Activated T-cell treated with anti-CD3 and anti-CD28 coated beads, Interleukin-2, amount 50 U/mL, for 1 hour (primary cell): Measurements from ENCODE around the gene TTC14.

Source experiments
- DNase-seq: peaks from one replicate; pipeline ENCODE4 v3.0.0-alpha.2; 2020

TTC14 gene

DNA sequence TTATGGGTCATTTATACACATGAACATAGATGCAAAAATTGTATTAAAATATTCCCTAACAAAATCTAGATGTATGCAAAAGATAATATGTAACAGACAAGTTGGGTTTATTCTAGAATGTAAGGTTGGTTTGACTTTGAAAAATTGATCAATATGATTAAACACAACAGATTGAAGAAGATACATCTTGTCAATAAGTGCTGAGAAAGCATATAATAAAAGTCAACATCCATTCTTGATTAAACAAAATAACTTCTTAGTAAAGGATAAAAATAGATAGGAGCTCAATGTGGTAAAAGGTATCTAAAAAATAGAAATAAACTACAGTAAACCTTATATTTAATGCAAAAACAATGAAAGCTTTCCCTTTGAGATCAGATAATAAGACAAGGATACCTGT, 39.0 kb downstream of the TTC14 start:
- no peak for DNase-seq

DNA sequence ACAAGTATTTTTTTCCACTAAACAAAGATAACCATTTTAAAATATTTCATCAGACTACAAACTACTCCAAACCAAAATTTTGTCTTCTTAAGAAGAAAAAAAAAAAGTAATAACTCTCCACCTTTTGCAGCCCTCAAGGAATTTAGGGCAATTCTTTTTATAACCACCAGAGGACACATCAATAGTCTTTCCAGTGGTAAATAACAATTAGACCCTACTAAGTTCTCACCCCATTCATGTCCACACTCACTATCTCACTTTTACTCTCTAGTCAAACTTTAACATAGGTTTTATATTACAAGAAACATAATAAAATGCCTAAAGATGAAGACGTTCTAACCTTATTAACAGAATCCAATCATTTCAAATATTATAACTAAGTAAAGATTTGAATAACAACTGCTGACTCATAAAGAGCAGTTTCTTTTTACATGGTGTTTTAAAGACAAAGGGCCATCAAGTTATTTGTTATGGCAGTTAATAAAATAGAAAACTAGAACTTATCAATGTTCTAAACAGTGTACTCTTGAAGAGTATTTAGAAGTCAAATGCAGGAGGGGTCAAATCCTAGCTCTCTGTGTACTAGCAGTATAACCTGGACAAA, 44.3 kb downstream of the TTC14 start:
- DNase-seq = no peak

DNA sequence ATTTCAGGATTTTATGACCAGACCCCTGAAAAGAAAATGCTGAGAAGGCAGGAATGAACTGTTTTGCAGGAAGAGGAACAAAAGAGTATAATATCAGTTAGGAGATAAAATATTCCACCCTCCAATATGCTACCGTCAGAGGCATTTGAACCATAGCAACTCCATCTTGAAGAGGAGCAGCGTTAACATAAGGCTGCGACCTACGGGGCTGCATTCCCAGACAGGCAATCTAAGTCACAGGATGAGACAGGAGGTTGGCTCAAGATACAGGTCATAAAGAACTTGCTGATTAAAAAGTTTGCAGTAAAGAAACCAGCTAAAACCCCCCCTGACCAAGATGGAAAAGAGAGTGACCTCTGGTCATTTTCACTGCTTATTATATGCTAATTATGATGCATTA, 54.4 kb downstream of the TTC14 start:
- no peak for DNase-seq

- no peak for DNase-seq
These were observed 55.1 kb downstream of the TTC14 start for GRCh38 chr3:180657094-180657493.
